GM12878 (cell line): ENCODE results near the gene FTCDNL1. TPM values are rescaled to one million over a fixed set of nuclear protein-coding genes. Genes with fewer than 3 reads are reported as not detected.

Experiments
- ATAC-seq: fragments of 200-7000 bp; cut with Tn5 transposase; 3 replicates; pipeline ENCODE4 v1.9.1; 2020; ENCODE audit warnings: mild to moderate bottlenecking, moderate library complexity
- BruUV-seq: library from RNA; stranded (reverse); fragments of 400-500 nt; replicated peaks from 2 replicates; lab custom pipeline; 2021; lab: Mats Ljungman, UMichigan
- CTCF ChIA-PET: fragments of 300-600 bp; sonication (Branson Sonifier 250); formaldehyde crosslinking; extraction: SDS; loops from one replicate; lab custom pipeline; 2021; ENCODE audit warnings: inconsistent platforms; lab: Yijun Ruan, JAX
- POLR2A ChIA-PET: fragments of 350-600 bp; formaldehyde crosslinking; extraction: SDS; loops from one replicate; lab custom pipeline; 2021; ENCODE audit warnings: inconsistent platforms; lab: Charles Lee
- RAD21 ChIA-PET: fragments of 300-600 bp; sonication (Branson Sonifier 250); formaldehyde crosslinking; loops from one replicate; lab custom pipeline; 2023; ENCODE audit warnings: antibody characterized with exemption; ENCODE audit not compliant: unreplicated experiment; lab: Charles Lee
- SMC1A ChIA-PET: fragments of 300-600 bp; sonication (Branson Sonifier 250); formaldehyde crosslinking; loops from one replicate; lab custom pipeline; 2023; ENCODE audit not compliant: unreplicated experiment, uncharacterized antibody; lab: Charles Lee
- DNase-seq: peaks from one replicate; pipeline ENCODE4 v3.0.0-alpha.2; 2011; ENCODE audit warnings: low read depth, low spot score
- FAIRE-seq: peaks from 3 replicates; lab custom pipeline; 2011; peaks lifted over from hg19 to GRCh38; lab: Jason Lieb, UNC
- H2AFZ ChIP-seq: 2 replicates; pipeline ENCODE4 v1.6.0; 2011; ENCODE audit warnings: low read depth, low read length, control low read depth; ENCODE audit not compliant: control insufficient read depth
- H3K27ac ChIP-seq: 2 replicates; pipeline ENCODE4 v1.5.1; 2011; ENCODE audit warnings: control low read depth; ENCODE audit not compliant: control insufficient read depth, insufficient read depth
- H3K27me3 ChIP-seq, 2 experiments: replicated peaks in 1 of 2; 2 replicates each; pipeline versions ENCODE4 v1.6.0 to v1.6.1; 2011; ENCODE audit warnings: low read length in 1 of 2; ENCODE audit not compliant: control insufficient read depth in 2 of 2, insufficient read depth in 2 of 2
- H3K36me3 ChIP-seq, 2 experiments: 2 replicates each; pipeline ENCODE4 v1.5.1; 2011; ENCODE audit warnings: low read length in 1 of 2; ENCODE audit not compliant: control insufficient read depth in 2 of 2, insufficient read depth in 2 of 2
- H3K4me1 ChIP-seq: 2 replicates; pipeline ENCODE4 v1.6.1; 2011; ENCODE audit warnings: mild to moderate bottlenecking, low read length, moderate library complexity, mixed read lengths; ENCODE audit not compliant: control insufficient read depth, insufficient read depth
- H3K4me2 ChIP-seq: 2 replicates; pipeline ENCODE4 v1.6.0; 2011; ENCODE audit warnings: control low read depth; ENCODE audit not compliant: control insufficient read depth, insufficient read depth
- H3K4me3 ChIP-seq: fragments of 200-600 bp; sonication (generic); 2 replicates; pipeline ENCODE4 v1.5.1; 2016
- H3K79me2 ChIP-seq: 2 replicates; pipeline ENCODE4 v1.6.0; 2011; ENCODE audit warnings: low read length; ENCODE audit not compliant: control insufficient read depth, insufficient read depth
- H3K9ac ChIP-seq: 2 replicates; pipeline ENCODE4 v1.8.0; 2011; ENCODE audit warnings: low read length, control low read depth, mixed read lengths; ENCODE audit not compliant: control insufficient read depth, insufficient read depth
- H3K9me3 ChIP-seq: replicated peaks from 3 replicates; pipeline ENCODE4 v1.5.1; 2011; ENCODE audit warnings: mild to moderate bottlenecking, low read length; ENCODE audit not compliant: control insufficient read depth, insufficient read depth
- H4K20me1 ChIP-seq: 2 replicates; pipeline ENCODE4 v1.6.0; 2011; ENCODE audit not compliant: control insufficient read depth, insufficient read depth
- CBX5 ChIP-seq: sonication (generic); IDR thresholded peaks from 2 replicates; pipeline ENCODE4 v1.6.1; 2016; ENCODE audit warnings: low read depth, moderate library complexity, mild to moderate bottlenecking, inconsistent platforms
- EZH2 ChIP-seq: IDR thresholded peaks from 2 replicates; pipeline ENCODE4 v1.6.1; 2012; ENCODE audit warnings: low read depth, mild to moderate bottlenecking, control low read depth, inconsistent platforms, low read length, borderline replicate concordance; ENCODE audit not compliant: control insufficient read depth
- MTA3 ChIP-seq: IDR thresholded peaks from 2 replicates; pipeline ENCODE4 v1.6.1; 2012; ENCODE audit warnings: low read length, inconsistent platforms, borderline replicate concordance
- RBBP5 ChIP-seq: fragments of 200-600 bp; sonication (generic); conservative IDR thresholded peaks from 2 replicates; pipeline ENCODE4 v1.6.1; 2016
- SIN3A ChIP-seq: IDR thresholded peaks from 2 replicates; pipeline ENCODE4 v1.6.1; 2012; ENCODE audit warnings: low read depth, low read length, improper control_type of control experiment
- STAT1 ChIP-seq: fragments of 450-650 bp; conservative IDR thresholded peaks from 2 replicates; pipeline ENCODE4 v1.6.1; 2014; ENCODE audit warnings: antibody characterized with exemption, mild to moderate bottlenecking
- STAT3 ChIP-seq: IDR thresholded peaks from 2 replicates; pipeline ENCODE4 v1.6.1; 2011; ENCODE audit warnings: low read depth, low read length, improper control_type of control experiment
- ZNF622 ChIP-seq: fragments of 450-650 bp; IDR thresholded peaks from 2 replicates; pipeline ENCODE4 v1.6.1; 2017; ENCODE audit warnings: mild to moderate bottlenecking, inconsistent platforms
- WGBS: methylation state at CpG from one replicate; pipeline ENCODE4 v1.1.6; 2016; ENCODE audit warnings: low lambda C conversion rate; ENCODE audit not compliant: insufficient replicate concordance, insufficient coverage; ENCODE audit errors: missing lambda C conversion rate; 5-methylcytosine and 5-hydroxymethylcytosine counted together
- in situ Hi-C: fragments of 300-500 bp; cut with MboI; formaldehyde crosslinking; loops from 9 replicates; pipeline ENCODE4 v1.14.3; 2018; ENCODE audit warnings: mixed read lengths
- intact Hi-C: fragments of 100-400 bp; cut with micrococcal nuclease; formaldehyde crosslinking; loops from one replicate; pipeline ENCODE4 v1.14.2; 2022; ENCODE audit not compliant: unreplicated experiment
- polyA plus RNA-seq, 11 experiments: library from polyadenylated mRNA; depleted of rRNA in 4 of 11; unstranded in 6 of 11; stranded (reverse) in 5 of 11; fragments of >200 nt; fragmentation: Nextera tagmentation in 4 of 11; fragmentation: Illumina TruSeq in 1 of 11; extraction: Ambion mirVana in 4 of 11; extraction: Trizol in 1 of 11; gene quantifications; 1 replicate in 1 of 11; 2 replicates in 10 of 11; pipeline versions ENCODE4 v1.2.1 to v1.2.3, GENCODE V29; 2011 to 2016; ENCODE audit warnings: inconsistent platforms in 2 of 11, missing spikeins in 2 of 11, low read depth in 1 of 11
- total RNA-seq, 4 experiments: library from RNA; depleted of rRNA in 3 of 4; stranded (reverse); fragments of >200 nt in 3 of 4; fragmentation: Illumina TruSeq in 1 of 4; extraction: Trizol in 1 of 4; gene quantifications; 2 replicates each; pipeline versions ENCODE4 v1.2.1 to v1.2.3, GENCODE V29; 2013 to 2021
- TF ChIP-seq, protein P1 (sequence below): fragments of 450-650 bp; conservative IDR thresholded peaks from 2 replicates; pipeline ENCODE4 v1.6.1; 2017; ENCODE audit warnings: mild to moderate bottlenecking, moderate library complexity
- TF ChIP-seq, protein P2 (sequence below): fragments of 450-650 bp; IDR thresholded peaks from 2 replicates; pipeline ENCODE4 v1.6.1; 2017; ENCODE audit warnings: mild to moderate bottlenecking, moderate library complexity

The FTCDNL1 gene
- total and polyA plus RNA-seq, 10 of the 15 experiments (the other 5 are each of a cell fraction or from before 2014, with no cell fraction given), result 0.15 to 3.9 (median 2.0) TPM

GRCh38 chr2:199819746-199820145 lies 31.2 kb downstream of the FTCDNL1 start:
- DNase-seq (no peak), ATAC-seq (no peak), FAIRE-seq (no peak)
- Histone ChIP-seq H3K4me1 (no peaks in the 10 kb centered on the region), H3K4me3 (no peak overlapping the region), H3K36me3 (no peaks in the 10 kb centered on the region), H3K27ac (no peak overlapping the region), H3K9me3 (no peaks in the 10 kb centered on the region), H4K20me1 (no peaks in the 10 kb centered on the region), H3K9ac (no peak overlapping the region), H3K27me3 (no peaks in the 10 kb centered on the region), H3K79me2 (no peaks in the 10 kb centered on the region), H3K4me2 (no peak overlapping the region), H2AFZ (no peak overlapping the region)
- TF ChIP-seq, protein P1, sequence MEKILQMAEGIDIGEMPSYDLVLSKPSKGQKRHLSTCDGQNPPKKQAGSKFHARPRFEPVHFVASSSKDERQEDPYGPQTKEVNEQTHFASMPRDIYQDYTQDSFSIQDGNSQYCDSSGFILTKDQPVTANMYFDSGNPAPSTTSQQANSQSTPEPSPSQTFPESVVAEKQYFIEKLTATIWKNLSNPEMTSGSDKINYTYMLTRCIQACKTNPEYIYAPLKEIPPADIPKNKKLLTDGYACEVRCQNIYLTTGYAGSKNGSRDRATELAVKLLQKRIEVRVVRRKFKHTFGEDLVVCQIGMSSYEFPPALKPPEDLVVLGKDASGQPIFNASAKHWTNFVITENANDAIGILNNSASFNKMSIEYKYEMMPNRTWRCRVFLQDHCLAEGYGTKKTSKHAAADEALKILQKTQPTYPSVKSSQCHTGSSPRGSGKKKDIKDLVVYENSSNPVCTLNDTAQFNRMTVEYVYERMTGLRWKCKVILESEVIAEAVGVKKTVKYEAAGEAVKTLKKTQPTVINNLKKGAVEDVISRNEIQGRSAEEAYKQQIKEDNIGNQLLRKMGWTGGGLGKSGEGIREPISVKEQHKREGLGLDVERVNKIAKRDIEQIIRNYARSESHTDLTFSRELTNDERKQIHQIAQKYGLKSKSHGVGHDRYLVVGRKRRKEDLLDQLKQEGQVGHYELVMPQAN, result no peak
- no peak for TF ChIP-seq ZNF622
- no peak for TF ChIP-seq MTA3
- RAD21 ChIA-PET, result no interaction called here
- POLR2A ChIA-PET, result no interaction called here
- CTCF ChIA-PET, result interaction anchor here (1.2 kb wide), 1 partner anchor 116 kb away, joined by 3 read pairs; no protein-coding TSS in a partner anchor
- in situ Hi-C loops (no loop called here), intact Hi-C loops (no loop called here)
- SMC1A ChIA-PET, result interaction anchor here (1.4 to 1.5 kb wide), 2 partner anchors 13 to 27 kb away, joined by 3 to 4 read pairs; no protein-coding TSS in a partner anchor
- BruUV-seq, result no TSS peak

- DNase-seq, result no peak
- no peaks in the 10 kb centered on the region for H3K36me3 ChIP-seq
- ATAC-seq, result no peak
- H3K9me3 ChIP-seq, result no peaks in the 10 kb centered on the region
- H2AFZ ChIP-seq, result no peak overlapping the region
- RAD21 ChIA-PET, result no interaction called here
- H3K4me3 ChIP-seq, result no peak overlapping the region
- H3K27ac ChIP-seq, result no peak overlapping the region
- CTCF ChIA-PET, result no interaction called here
- POLR2A ChIA-PET, result no interaction called here
- no peak for FAIRE-seq
- H3K79me2 ChIP-seq, result no peaks in the 10 kb centered on the region
- WGBS, result 71% methylated on average over 2 of the region's 2 CpGs
- no peaks in the 10 kb centered on the region for H3K4me1 ChIP-seq
- SMC1A ChIA-PET, result interaction anchor here (0.7 to 1.4 kb wide), 2 partner anchors 14 to 456 kb away, joined by 3 read pairs; no protein-coding TSS in a partner anchor
- BruUV-seq, result no TSS peak
- no peak overlapping the region for H3K4me2 ChIP-seq
- intact Hi-C loops (no loop called here), in situ Hi-C loops (no loop called here)
- H3K9ac ChIP-seq, result no peak overlapping the region
- no peaks in the 10 kb centered on the region for H4K20me1 ChIP-seq
- no peaks in the 10 kb centered on the region for H3K27me3 ChIP-seq
- TF ChIP-seq EZH2 (no peak), STAT1 (no peak), CBX5 (no peak), STAT3 (no peak), SIN3A (no peak), RBBP5 (no peak)
- TF ChIP-seq, protein P2, sequence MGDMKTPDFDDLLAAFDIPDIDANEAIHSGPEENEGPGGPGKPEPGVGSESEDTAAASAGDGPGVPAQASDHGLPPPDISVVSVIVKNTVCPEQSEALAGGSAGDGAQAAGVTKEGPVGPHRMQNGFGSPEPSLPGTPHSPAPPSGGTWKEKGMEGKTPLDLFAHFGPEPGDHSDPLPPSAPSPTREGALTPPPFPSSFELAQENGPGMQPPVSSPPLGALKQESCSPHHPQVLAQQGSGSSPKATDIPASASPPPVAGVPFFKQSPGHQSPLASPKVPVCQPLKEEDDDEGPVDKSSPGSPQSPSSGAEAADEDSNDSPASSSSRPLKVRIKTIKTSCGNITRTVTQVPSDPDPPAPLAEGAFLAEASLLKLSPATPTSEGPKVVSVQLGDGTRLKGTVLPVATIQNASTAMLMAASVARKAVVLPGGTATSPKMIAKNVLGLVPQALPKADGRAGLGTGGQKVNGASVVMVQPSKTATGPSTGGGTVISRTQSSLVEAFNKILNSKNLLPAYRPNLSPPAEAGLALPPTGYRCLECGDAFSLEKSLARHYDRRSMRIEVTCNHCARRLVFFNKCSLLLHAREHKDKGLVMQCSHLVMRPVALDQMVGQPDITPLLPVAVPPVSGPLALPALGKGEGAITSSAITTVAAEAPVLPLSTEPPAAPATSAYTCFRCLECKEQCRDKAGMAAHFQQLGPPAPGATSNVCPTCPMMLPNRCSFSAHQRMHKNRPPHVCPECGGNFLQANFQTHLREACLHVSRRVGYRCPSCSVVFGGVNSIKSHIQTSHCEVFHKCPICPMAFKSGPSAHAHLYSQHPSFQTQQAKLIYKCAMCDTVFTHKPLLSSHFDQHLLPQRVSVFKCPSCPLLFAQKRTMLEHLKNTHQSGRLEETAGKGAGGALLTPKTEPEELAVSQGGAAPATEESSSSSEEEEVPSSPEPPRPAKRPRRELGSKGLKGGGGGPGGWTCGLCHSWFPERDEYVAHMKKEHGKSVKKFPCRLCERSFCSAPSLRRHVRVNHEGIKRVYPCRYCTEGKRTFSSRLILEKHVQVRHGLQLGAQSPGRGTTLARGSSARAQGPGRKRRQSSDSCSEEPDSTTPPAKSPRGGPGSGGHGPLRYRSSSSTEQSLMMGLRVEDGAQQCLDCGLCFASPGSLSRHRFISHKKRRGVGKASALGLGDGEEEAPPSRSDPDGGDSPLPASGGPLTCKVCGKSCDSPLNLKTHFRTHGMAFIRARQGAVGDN, result no peak
- TF ChIP-seq, protein P1, result no peak
These were observed 32.2 kb downstream of the FTCDNL1 start for GRCh38 chr2:199818754-199819153.
